Epithelial cell of prostate (primary cell): ENCODE data around the gene CDH16.
"Not testable (repeated sequence)": the region's sequence is repeated elsewhere in the genome, so short reads cannot be mapped to it uniquely, and the experiment has no call there.

Source experiments
- DNase-seq: peaks from one replicate; pipeline ENCODE4 v3.0.0-alpha.2; 2011; ENCODE audit warnings: low read depth, low spot score
- H3K27ac ChIP-seq: fragments of 450-650 bp; 2 replicates; pipeline ENCODE4 v1.5.1; 2017; ENCODE audit warnings: mild to moderate bottlenecking

Gene CDH16

GRCh38 chr16:66899945-66900710 lies 18.6 kb downstream of the CDH16 start:
- DNase-seq = no peak
- peak overlapping the region; percentile 84 for H3K27ac ChIP-seq

- DNase-seq = no peak
- peak overlapping the region; percentile 84 for H3K27ac ChIP-seq
Observed at GRCh38 chr16:66899310-66899944, 19.3 kb downstream of the CDH16 start.

GRCh38 chr16:66898933-66899309 lies 19.8 kb downstream of the CDH16 start:
- DNase-seq = no peak
- H3K27ac ChIP-seq = peak overlapping the region; percentile 84

GRCh38 chr16:66898207-66898606 lies 20.5 kb downstream of the CDH16 start:
- H3K27ac ChIP-seq = peak overlapping the region; percentile 84
- peak; percentile 46 for DNase-seq

GRCh38 chr16:66896682-66897081 lies 22.0 kb downstream of the CDH16 start:
- not testable (repeated sequence) for DNase-seq
- H3K27ac ChIP-seq = peak overlapping the region; percentile 84

GRCh38 chr16:66895999-66896398 lies 22.7 kb downstream of the CDH16 start:
- no peak for DNase-seq
- peak overlapping the region; percentile 84 for H3K27ac ChIP-seq

- no peak for DNase-seq
- H3K27ac ChIP-seq = peak overlapping the region; percentile 84
Observed at GRCh38 chr16:66895689-66895979, 23.1 kb downstream of the CDH16 start.

GRCh38 chr16:66894948-66895688 lies 23.6 kb downstream of the CDH16 start:
- H3K27ac ChIP-seq = peak overlapping the region; percentile 84
- DNase-seq = peak; percentile 26

GRCh38 chr16:66894055-66894454 lies 24.6 kb downstream of the CDH16 start:
- DNase-seq = no peak
- H3K27ac ChIP-seq = no peak overlapping the region

- no peak overlapping the region for H3K27ac ChIP-seq
- DNase-seq = no peak
Observed at GRCh38 chr16:66891797-66892196, 26.9 kb downstream of the CDH16 start.

- no peak overlapping the region for H3K27ac ChIP-seq
- no peak for DNase-seq
Observed at GRCh38 chr16:66891360-66891759, 27.3 kb downstream of the CDH16 start.

- no peak for DNase-seq
- H3K27ac ChIP-seq = no peak overlapping the region
Observed at GRCh38 chr16:66890799-66891198, 27.9 kb downstream of the CDH16 start.

GRCh38 chr16:66889622-66890021 lies 29.1 kb downstream of the CDH16 start:
- DNase-seq = no peak
- no peak overlapping the region for H3K27ac ChIP-seq

GRCh38 chr16:66888647-66889615 lies 29.8 kb downstream of the CDH16 start:
- DNase-seq = no peak

GRCh38 chr16:66886914-66887313 lies 31.8 kb downstream of the CDH16 start:
- H3K27ac ChIP-seq = no peak overlapping the region
- no peak for DNase-seq

More at GRCh38 chr16:66888647-66889615, 29.8 kb downstream of the CDH16 start:
- no peak overlapping the region for H3K27ac ChIP-seq

GRCh38 chr16:66886321-66886720 lies 32.4 kb downstream of the CDH16 start:
- no peak overlapping the region for H3K27ac ChIP-seq
- DNase-seq = no peak

GRCh38 chr16:66885491-66885890 lies 33.2 kb downstream of the CDH16 start:
- no peak for DNase-seq
- no peak overlapping the region for H3K27ac ChIP-seq

GRCh38 chr16:66882702-66883101 lies 36.0 kb downstream of the CDH16 start:
- no peak for DNase-seq
- H3K27ac ChIP-seq = no peak overlapping the region

- no peak for DNase-seq
- H3K27ac ChIP-seq = no peak overlapping the region
Observed at GRCh38 chr16:66881964-66882508, 36.6 kb downstream of the CDH16 start.

- H3K27ac ChIP-seq = no peak overlapping the region
- DNase-seq = no peak
Observed at GRCh38 chr16:66881560-66881959, 37.1 kb downstream of the CDH16 start.
